Measurements from ENCODE around the gene OSBPL10. TPM values are rescaled to one million over a fixed set of nuclear protein-coding genes. Genes with fewer than 3 reads are reported as not detected.

The OSBPL10 gene
- total RNA-seq, 1 experiment from 2014 or later: 172 TPM

GRCh38 chr3:31687020-31687802 lies 293.9 kb downstream of the OSBPL10 start:
- no TSS peak for BruUV-seq (replicated peaks)
- H3K27me3 Mint-ChIP-seq (ENCODE audit: insufficient read depth, unreplicated experiment): no peaks in the 10 kb centered on the region
- TF ChIP-seq CTCF (IDR thresholded peaks at IDR 0.05; ENCODE audit: unreplicated experiment): no peak
- H3K4me1 Mint-ChIP-seq (ENCODE audit: insufficient read depth, unreplicated experiment): peaks cover 7% of the 10 kb centered on the region
- H3K27ac Mint-ChIP-seq (ENCODE audit: low read depth, unreplicated experiment): no peak overlapping the region
- DNase-seq (ENCODE audit: unreplicated experiment): no peak
- ChIA-PET POLR2A (interaction anchor here (0.6 kb wide), 2 partner anchors 175 to 781 kb away, joined by 3 to 4 read pairs; no protein-coding TSS in a partner anchor), CTCF (interaction anchor here (0.7 kb wide), 2 partner anchors 38 to 299 kb away, joined by 3 read pairs; no protein-coding TSS in a partner anchor)
- no peak overlapping the region for H3K4me3 Mint-ChIP-seq (ENCODE audit: unreplicated experiment)
- intact Hi-C loops (cut with micrococcal nuclease): no loop called here
- peaks cover 8% of the 10 kb centered on the region for H3K9me3 Mint-ChIP-seq (ENCODE audit: unreplicated experiment)
- peaks cover 72% of the 10 kb centered on the region for H3K36me3 Mint-ChIP-seq (ENCODE audit: insufficient read depth, unreplicated experiment)

- no peak overlapping the region for H3K4me3 Mint-ChIP-seq (ENCODE audit: unreplicated experiment)
- ChIA-PET POLR2A (no interaction called here), CTCF (interaction anchor here (0.6 kb wide), 1 partner anchor 43 kb away, joined by 5 read pairs; no protein-coding TSS in a partner anchor)
- TF ChIP-seq CTCF (IDR thresholded peaks at IDR 0.05; ENCODE audit: unreplicated experiment): no peak
- H3K36me3 Mint-ChIP-seq (ENCODE audit: insufficient read depth, unreplicated experiment): peaks cover 65% of the 10 kb centered on the region
- no peaks in the 10 kb centered on the region for H3K27me3 Mint-ChIP-seq (ENCODE audit: insufficient read depth, unreplicated experiment)
- intact Hi-C loops (cut with micrococcal nuclease): no loop called here
- no TSS peak for BruUV-seq (replicated peaks)
- H3K27ac Mint-ChIP-seq (ENCODE audit: low read depth, unreplicated experiment): no peak overlapping the region
- H3K9me3 Mint-ChIP-seq (ENCODE audit: unreplicated experiment): no peaks in the 10 kb centered on the region
- peaks cover 16% of the 10 kb centered on the region for H3K4me1 Mint-ChIP-seq (ENCODE audit: insufficient read depth, unreplicated experiment)
- no peak for DNase-seq (ENCODE audit: unreplicated experiment)
Measured at GRCh38 chr3:31680072-31680870, 300.8 kb downstream of the OSBPL10 start.

GRCh38 chr3:31676556-31676955 lies 304.5 kb downstream of the OSBPL10 start:
- Mint-ChIP-seq H3K27ac (ENCODE audit: low read depth, unreplicated experiment) (no peak overlapping the region), H3K9me3 (ENCODE audit: unreplicated experiment) (no peaks in the 10 kb centered on the region)
- POLR2A ChIA-PET: no interaction called here

More at GRCh38 chr3:31676556-31676955, 304.5 kb downstream of the OSBPL10 start:
- Mint-ChIP-seq H3K4me1 (ENCODE audit: insufficient read depth, unreplicated experiment) (peaks cover 16% of the 10 kb centered on the region), H3K36me3 (ENCODE audit: insufficient read depth, unreplicated experiment) (peaks cover 66% of the 10 kb centered on the region), H3K27me3 (ENCODE audit: insufficient read depth, unreplicated experiment) (no peaks in the 10 kb centered on the region), H3K4me3 (ENCODE audit: unreplicated experiment) (no peak overlapping the region)
- TF ChIP-seq CTCF (IDR thresholded peaks at IDR 0.05; ENCODE audit: unreplicated experiment): no peak
- CTCF ChIA-PET: interaction anchor here (0.6 kb wide), 1 partner anchor 45 kb away, joined by 6 read pairs; no protein-coding TSS in a partner anchor
- intact Hi-C loops (cut with micrococcal nuclease): no loop called here
- BruUV-seq (replicated peaks): no TSS peak
- no peak for DNase-seq (ENCODE audit: unreplicated experiment)

Data from MCF 10A (cell line).